HEK293 (cell line): ENCODE results near the gene FOXP1.

Source experiments
- CTCF ChIA-PET: fragments of 350-600 bp; formaldehyde crosslinking; extraction: SDS; loops from one replicate; lab custom pipeline; 2021; ENCODE audit warnings: antibody characterized with exemption; lab: Yijun Ruan, JAX
- POLR2A ChIA-PET: fragments of 300-600 bp; formaldehyde crosslinking; extraction: SDS; loops from one replicate; lab custom pipeline; 2020; ENCODE audit warnings: antibody characterized with exemption, inconsistent platforms; lab: Yijun Ruan, JAX
- H3K27ac ChIP-seq: fragments of 200-500 bp; sonication (Bioruptor generic); 2 replicates; pipeline ENCODE4 v1.5.1; 2014; ENCODE audit warnings: low read depth, low read length, control low read depth, inconsistent platforms; ENCODE audit errors: extremely low read depth
- H3K36me3 ChIP-seq, 2 experiments: fragments of 200-500 bp in 1 of 2; sonication (Bioruptor generic) in 1 of 2; 1 replicate in 1 of 2; 2 replicates in 1 of 2; pipeline ENCODE4 v1.5.1; 2014 to 2017; ENCODE audit warnings: inconsistent platforms in 2 of 2, low read length in 2 of 2; ENCODE audit not compliant: control insufficient read depth in 2 of 2, insufficient read depth in 1 of 2
- H3K4me1 ChIP-seq: fragments of 200-500 bp; sonication (Bioruptor generic); 2 replicates; pipeline ENCODE4 v1.5.1; 2014; ENCODE audit warnings: mild to moderate bottlenecking, low read length, inconsistent platforms; ENCODE audit not compliant: control insufficient read depth, insufficient read depth
- H3K4me3 ChIP-seq: 2 replicates; pipeline ENCODE4 v1.5.1; 2011; ENCODE audit warnings: low read depth, mild to moderate bottlenecking, control low read depth, low read length, moderate library complexity
- H3K9me3 ChIP-seq: fragments of 200-500 bp; sonication (Bioruptor generic); 2 replicates; pipeline ENCODE4 v1.5.1; 2014; ENCODE audit warnings: low read depth, low read length, inconsistent platforms; ENCODE audit not compliant: control insufficient read depth, insufficient read depth
- FEZF1 ChIP-seq: fragments of 450-650 bp; formaldehyde crosslinking; IDR thresholded peaks from 2 replicates; pipeline ENCODE4 v1.5.1; 2016; ENCODE audit warnings: missing biosample characterization, missing genetic modification characterization
- SETDB1 ChIP-seq: IDR thresholded peaks from one replicate; pipeline ENCODE4 v1.6.1; 2017; ENCODE audit warnings: mild to moderate bottlenecking, low read length, moderate library complexity, mixed read lengths; ENCODE audit not compliant: insufficient read length
- YY1 ChIP-seq: fragments of 450-650 bp; formaldehyde crosslinking; IDR thresholded peaks from 2 replicates; pipeline ENCODE4 v1.5.1; 2018; ENCODE audit warnings: missing biosample characterization, missing genetic modification characterization
- ZBTB17 ChIP-seq: fragments of 450-650 bp; formaldehyde crosslinking; IDR thresholded peaks from 2 replicates; pipeline ENCODE4 v1.5.1; 2016; ENCODE audit warnings: missing biosample characterization, missing genetic modification characterization
- ZNF121 ChIP-seq: fragments of 450-650 bp; formaldehyde crosslinking; IDR thresholded peaks from 2 replicates; pipeline ENCODE4 v1.5.1; 2016; ENCODE audit warnings: missing biosample characterization, missing genetic modification characterization
- ZNF2 ChIP-seq: fragments of 450-650 bp; formaldehyde crosslinking; IDR thresholded peaks from 2 replicates; pipeline ENCODE4 v1.5.1; 2016; ENCODE audit warnings: missing biosample characterization, missing genetic modification characterization
- ZNF221 ChIP-seq: fragments of 450-650 bp; formaldehyde crosslinking; IDR thresholded peaks from 2 replicates; pipeline ENCODE4 v1.5.1; 2017; ENCODE audit warnings: missing biosample characterization, missing genetic modification characterization, borderline replicate concordance
- ZNF24 ChIP-seq: fragments of 450-650 bp; formaldehyde crosslinking; IDR thresholded peaks from 2 replicates; pipeline ENCODE4 v1.5.1; 2016; ENCODE audit warnings: missing biosample characterization, missing genetic modification characterization
- ZNF266 ChIP-seq: fragments of 450-650 bp; formaldehyde crosslinking; IDR thresholded peaks from 2 replicates; pipeline ENCODE4 v1.5.1; 2016; ENCODE audit warnings: missing biosample characterization, missing genetic modification characterization, low read depth
- ZNF311 ChIP-seq: fragments of 450-650 bp; formaldehyde crosslinking; IDR thresholded peaks from 2 replicates; pipeline ENCODE4 v1.5.1; 2017; ENCODE audit warnings: missing biosample characterization, missing genetic modification characterization, borderline replicate concordance
- ZNF433 ChIP-seq: fragments of 450-650 bp; formaldehyde crosslinking; IDR thresholded peaks from 2 replicates; pipeline ENCODE4 v1.5.1; 2016; ENCODE audit warnings: missing biosample characterization, missing genetic modification characterization, low read depth
- ZNF48 ChIP-seq: fragments of 450-650 bp; formaldehyde crosslinking; IDR thresholded peaks from 2 replicates; pipeline ENCODE4 v1.5.1; 2016; ENCODE audit warnings: missing biosample characterization, missing genetic modification characterization
- ZNF510 ChIP-seq: fragments of 450-650 bp; formaldehyde crosslinking; IDR thresholded peaks from 2 replicates; pipeline ENCODE4 v1.5.1; 2018; ENCODE audit warnings: mild to moderate bottlenecking, missing genetic modification characterization, missing biosample characterization; ENCODE audit not compliant: insufficient replicate concordance
- ZNF629 ChIP-seq: fragments of 450-650 bp; formaldehyde crosslinking; IDR thresholded peaks from 2 replicates; pipeline ENCODE4 v1.5.1; 2017; ENCODE audit warnings: missing biosample characterization, missing genetic modification characterization
- ZNF660 ChIP-seq: fragments of 450-650 bp; IDR thresholded peaks from 2 replicates; pipeline ENCODE4 v1.5.1; 2018; ENCODE audit warnings: missing biosample characterization, mild to moderate bottlenecking, missing genetic modification characterization
- ZNF664 ChIP-seq: fragments of 450-650 bp; formaldehyde crosslinking; IDR thresholded peaks from 2 replicates; pipeline ENCODE4 v1.5.1; 2016; ENCODE audit warnings: missing biosample characterization, missing genetic modification characterization
- TF ChIP-seq, protein P1 (sequence below): fragments of 450-650 bp; formaldehyde crosslinking; IDR thresholded peaks from 2 replicates; pipeline ENCODE4 v1.5.1; 2016; ENCODE audit warnings: missing biosample characterization, missing genetic modification characterization
- TF ChIP-seq, protein P2 (sequence below): fragments of 450-650 bp; formaldehyde crosslinking; IDR thresholded peaks from 2 replicates; pipeline ENCODE4 v1.5.1; 2016; ENCODE audit warnings: missing biosample characterization, missing genetic modification characterization
- TF ChIP-seq, protein P3 (sequence below): fragments of 450-650 bp; formaldehyde crosslinking; IDR thresholded peaks from 2 replicates; pipeline ENCODE4 v1.5.1; 2016; ENCODE audit warnings: missing biosample characterization, missing genetic modification characterization
- TF ChIP-seq, protein P4 (sequence below): fragments of 450-650 bp; formaldehyde crosslinking; IDR thresholded peaks from 2 replicates; pipeline ENCODE4 v1.5.1; 2017; ENCODE audit warnings: missing biosample characterization, mild to moderate bottlenecking, missing genetic modification characterization, moderate library complexity
- TF ChIP-seq, protein P5 (sequence below): fragments of 450-650 bp; formaldehyde crosslinking; conservative IDR thresholded peaks from 2 replicates; pipeline ENCODE4 v1.5.1; 2016; ENCODE audit warnings: low read depth, missing biosample characterization, missing genetic modification characterization

The FOXP1 gene

DNA sequence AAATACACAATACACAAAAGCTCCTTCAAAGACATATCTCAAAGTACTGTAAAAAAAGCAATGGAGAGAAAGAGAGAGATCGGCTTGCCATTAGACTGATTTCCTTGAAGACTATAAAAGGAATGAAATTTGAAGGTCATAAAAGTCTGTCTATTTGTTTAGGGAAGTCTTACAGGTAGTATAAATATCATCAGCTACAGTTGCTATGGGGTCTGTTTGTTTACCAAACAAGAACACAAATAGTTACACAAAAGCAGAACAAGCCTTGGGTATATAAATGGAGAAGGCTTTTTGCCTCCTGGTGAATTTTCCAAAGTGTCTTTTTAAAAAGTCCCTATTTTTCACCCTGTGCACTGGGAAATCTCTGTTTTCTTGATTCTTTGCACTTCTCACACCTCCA lies 552.3 kb downstream of the FOXP1 start:
- Histone ChIP-seq H3K27ac (no peak overlapping the region), H3K4me1 (peaks cover 3% of the 10 kb centered on the region), H3K36me3 (peaks cover 0 to 14% of the 10 kb centered on the region in 2 experiments; a peak in 1 of 3 replicates), H3K4me3 (no peak overlapping the region), H3K9me3 (no peaks in the 10 kb centered on the region)
- CTCF ChIA-PET: interaction anchor here (0.6 kb wide), 1 partner anchor 1609 kb away, joined by 3 read pairs; no protein-coding TSS in a partner anchor
- POLR2A ChIA-PET: no interaction called here
- TF ChIP-seq ZNF664 (tag by site-specific recombination) (no peak), ZNF2 (no peak), FEZF1 (tag by site-specific recombination) (no peak), ZNF221 (tag by site-specific recombination) (no peak), ZNF311 (tag by site-specific recombination) (no peak), ZNF48 (tag by site-specific recombination) (no peak), ZNF24 (tag by site-specific recombination) (no peak), ZBTB17 (tag by site-specific recombination) (no peak), ZNF660 (tag by site-specific recombination) (no peak)
- TF ChIP-seq, protein P1, sequence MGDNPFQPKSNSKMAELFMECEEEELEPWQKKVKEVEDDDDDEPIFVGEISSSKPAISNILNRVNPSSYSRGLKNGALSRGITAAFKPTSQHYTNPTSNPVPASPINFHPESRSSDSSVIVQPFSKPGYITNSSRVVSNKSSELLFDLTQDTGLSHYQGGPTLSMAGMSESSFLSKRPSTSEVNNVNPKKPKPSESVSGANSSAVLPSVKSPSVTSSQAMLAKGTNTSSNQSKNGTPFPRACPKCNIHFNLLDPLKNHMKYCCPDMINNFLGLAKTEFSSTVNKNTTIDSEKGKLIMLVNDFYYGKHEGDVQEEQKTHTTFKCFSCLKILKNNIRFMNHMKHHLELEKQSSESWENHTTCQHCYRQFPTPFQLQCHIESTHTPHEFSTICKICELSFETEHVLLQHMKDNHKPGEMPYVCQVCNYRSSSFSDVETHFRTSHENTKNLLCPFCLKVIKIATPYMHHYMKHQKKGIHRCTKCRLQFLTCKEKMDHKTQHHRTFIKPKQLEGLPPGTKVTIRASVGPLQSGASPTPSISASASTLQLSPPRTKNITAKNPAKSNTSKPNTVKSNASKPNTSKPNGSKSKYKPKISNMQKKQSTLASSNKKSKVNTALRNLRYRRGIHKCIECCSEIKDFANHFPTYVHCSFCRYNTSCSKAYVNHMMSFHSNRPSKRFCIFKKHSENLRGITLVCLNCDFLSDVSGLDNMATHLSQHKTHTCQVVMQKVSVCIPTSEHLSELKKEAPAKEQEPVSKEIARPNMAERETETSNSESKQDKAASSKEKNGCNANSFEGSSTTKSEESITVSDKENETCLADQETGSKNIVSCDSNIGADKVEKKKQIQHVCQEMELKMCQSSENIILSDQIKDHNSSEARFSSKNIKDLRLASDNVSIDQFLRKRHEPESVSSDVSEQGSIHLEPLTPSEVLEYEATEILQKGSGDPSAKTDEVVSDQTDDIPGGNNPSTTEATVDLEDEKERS (tag by site-specific recombination): no peak
- TF ChIP-seq, protein P2, sequence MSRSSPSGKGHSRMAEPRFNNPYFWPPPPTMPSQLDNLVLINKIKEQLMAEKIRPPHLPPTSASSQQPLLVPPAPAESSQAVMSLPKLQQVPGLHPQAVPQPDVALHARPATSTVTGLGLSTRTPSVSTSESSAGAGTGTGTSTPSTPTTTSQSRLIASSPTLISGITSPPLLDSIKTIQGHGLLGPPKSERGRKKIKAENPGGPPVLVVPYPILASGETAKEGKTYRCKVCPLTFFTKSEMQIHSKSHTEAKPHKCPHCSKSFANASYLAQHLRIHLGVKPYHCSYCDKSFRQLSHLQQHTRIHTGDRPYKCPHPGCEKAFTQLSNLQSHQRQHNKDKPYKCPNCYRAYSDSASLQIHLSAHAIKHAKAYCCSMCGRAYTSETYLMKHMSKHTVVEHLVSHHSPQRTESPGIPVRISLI (tag by site-specific recombination): no peak

DNA sequence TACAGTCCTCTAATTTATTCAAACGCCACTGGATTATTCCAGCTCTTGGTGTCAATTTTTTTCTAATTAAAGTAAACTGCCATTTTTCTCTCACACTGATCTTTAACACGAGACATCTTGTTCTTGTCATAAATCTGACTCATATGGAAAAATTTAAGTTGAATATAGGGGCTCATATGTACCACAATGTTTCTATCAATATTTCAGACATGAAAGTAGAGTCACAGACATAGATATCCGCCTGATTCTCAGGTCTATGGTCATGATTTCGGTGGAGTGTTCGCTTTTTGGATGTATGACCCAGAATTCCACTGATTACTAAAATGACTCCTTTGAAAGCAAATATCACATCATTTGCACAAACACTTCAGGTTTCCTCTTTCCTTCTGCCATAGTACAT lies 552.8 kb downstream of the FOXP1 start:
- ChIA-PET POLR2A (no interaction called here), CTCF (no interaction called here)
- H3K9me3 ChIP-seq: no peaks in the 10 kb centered on the region
- no peak overlapping the region for H3K4me3 ChIP-seq
- H3K36me3 ChIP-seq: peaks cover 0 to 11% of the 10 kb centered on the region in 2 experiments; a peak in 1 of 3 replicates
- H3K27ac ChIP-seq: no peak overlapping the region
- H3K4me1 ChIP-seq: peaks cover 3% of the 10 kb centered on the region
- no peak for TF ChIP-seq ZNF629 (tag by site-specific recombination)
- TF ChIP-seq, protein P3, sequence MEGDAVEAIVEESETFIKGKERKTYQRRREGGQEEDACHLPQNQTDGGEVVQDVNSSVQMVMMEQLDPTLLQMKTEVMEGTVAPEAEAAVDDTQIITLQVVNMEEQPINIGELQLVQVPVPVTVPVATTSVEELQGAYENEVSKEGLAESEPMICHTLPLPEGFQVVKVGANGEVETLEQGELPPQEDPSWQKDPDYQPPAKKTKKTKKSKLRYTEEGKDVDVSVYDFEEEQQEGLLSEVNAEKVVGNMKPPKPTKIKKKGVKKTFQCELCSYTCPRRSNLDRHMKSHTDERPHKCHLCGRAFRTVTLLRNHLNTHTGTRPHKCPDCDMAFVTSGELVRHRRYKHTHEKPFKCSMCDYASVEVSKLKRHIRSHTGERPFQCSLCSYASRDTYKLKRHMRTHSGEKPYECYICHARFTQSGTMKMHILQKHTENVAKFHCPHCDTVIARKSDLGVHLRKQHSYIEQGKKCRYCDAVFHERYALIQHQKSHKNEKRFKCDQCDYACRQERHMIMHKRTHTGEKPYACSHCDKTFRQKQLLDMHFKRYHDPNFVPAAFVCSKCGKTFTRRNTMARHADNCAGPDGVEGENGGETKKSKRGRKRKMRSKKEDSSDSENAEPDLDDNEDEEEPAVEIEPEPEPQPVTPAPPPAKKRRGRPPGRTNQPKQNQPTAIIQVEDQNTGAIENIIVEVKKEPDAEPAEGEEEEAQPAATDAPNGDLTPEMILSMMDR (tag by site-specific recombination): no peak
- TF ChIP-seq ZNF510 (tag by site-specific recombination): no peak
- TF ChIP-seq ZNF121: no peak
- TF ChIP-seq SETDB1: no peak
- no peak for TF ChIP-seq ZNF266 (tag by site-specific recombination)
- TF ChIP-seq, protein P1 (tag by site-specific recombination): no peak
- TF ChIP-seq, protein P4, sequence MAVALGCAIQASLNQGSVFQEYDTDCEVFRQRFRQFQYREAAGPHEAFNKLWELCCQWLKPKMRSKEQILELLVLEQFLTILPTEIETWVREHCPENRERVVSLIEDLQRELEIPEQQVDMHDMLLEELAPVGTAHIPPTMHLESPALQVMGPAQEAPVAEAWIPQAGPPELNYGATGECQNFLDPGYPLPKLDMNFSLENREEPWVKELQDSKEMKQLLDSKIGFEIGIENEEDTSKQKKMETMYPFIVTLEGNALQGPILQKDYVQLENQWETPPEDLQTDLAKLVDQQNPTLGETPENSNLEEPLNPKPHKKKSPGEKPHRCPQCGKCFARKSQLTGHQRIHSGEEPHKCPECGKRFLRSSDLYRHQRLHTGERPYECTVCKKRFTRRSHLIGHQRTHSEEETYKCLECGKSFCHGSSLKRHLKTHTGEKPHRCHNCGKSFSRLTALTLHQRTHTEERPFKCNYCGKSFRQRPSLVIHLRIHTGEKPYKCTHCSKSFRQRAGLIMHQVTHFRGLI (tag by site-specific recombination): no peak
- TF ChIP-seq ZNF433 (tag by site-specific recombination): no peak
- TF ChIP-seq, protein P5, sequence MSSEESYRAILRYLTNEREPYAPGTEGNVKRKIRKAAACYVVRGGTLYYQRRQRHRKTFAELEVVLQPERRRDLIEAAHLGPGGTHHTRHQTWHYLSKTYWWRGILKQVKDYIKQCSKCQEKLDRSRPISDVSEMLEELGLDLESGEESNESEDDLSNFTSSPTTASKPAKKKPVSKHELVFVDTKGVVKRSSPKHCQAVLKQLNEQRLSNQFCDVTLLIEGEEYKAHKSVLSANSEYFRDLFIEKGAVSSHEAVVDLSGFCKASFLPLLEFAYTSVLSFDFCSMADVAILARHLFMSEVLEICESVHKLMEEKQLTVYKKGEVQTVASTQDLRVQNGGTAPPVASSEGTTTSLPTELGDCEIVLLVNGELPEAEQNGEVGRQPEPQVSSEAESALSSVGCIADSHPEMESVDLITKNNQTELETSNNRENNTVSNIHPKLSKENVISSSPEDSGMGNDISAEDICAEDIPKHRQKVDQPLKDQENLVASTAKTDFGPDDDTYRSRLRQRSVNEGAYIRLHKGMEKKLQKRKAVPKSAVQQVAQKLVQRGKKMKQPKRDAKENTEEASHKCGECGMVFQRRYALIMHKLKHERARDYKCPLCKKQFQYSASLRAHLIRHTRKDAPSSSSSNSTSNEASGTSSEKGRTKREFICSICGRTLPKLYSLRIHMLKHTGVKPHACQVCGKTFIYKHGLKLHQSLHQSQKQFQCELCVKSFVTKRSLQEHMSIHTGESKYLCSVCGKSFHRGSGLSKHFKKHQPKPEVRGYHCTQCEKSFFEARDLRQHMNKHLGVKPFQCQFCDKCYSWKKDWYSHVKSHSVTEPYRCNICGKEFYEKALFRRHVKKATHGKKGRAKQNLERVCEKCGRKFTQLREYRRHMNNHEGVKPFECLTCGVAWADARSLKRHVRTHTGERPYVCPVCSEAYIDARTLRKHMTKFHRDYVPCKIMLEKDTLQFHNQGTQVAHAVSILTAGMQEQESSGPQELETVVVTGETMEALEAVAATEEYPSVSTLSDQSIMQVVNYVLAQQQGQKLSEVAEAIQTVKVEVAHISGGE (tag by site-specific recombination): no peak
- no peak for TF ChIP-seq YY1 (tag by site-specific recombination)
